ENCODE data around the gene PSMD4. TPM values are rescaled to one million over a fixed set of nuclear protein-coding genes. Genes with fewer than 3 reads are reported as not detected.

The PSMD4 gene
- total and polyA plus RNA-seq, 4 donors = 108 to 211 (median 180) TPM

DNA sequence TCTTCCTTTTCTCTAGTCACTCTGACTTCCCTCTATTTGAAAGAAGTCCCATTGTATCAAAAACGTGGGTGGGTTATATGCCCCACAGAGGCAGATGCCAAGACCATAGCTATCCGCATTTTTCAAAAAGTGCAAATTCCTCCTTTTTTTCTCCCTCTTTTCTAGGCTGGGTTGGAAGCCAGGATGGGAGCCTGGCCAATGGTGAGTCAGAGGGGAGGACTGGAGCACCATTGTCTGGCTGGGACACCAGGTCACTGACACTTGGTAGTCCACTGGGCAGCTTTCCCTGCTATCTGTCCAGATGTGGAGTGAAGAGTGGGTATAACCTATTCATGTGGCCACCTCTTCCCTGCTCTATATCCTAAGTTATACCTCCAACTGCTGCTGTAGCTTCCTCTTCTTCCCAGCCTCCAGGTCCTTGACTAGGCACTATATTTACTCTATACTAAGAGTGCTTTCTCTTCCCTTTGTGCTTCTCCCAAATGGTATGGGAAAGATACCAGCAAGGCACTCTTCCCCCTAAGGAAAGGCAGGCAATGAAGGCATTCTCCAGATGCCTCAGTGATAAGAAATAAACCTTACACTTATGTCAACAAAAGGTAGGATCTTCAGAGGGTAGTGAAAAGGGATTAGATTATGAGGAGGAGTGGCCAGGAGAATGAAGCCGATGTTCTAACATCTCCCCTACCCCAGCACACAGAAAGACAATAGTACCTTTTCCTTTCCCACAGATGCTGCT is 59.8 kb downstream of the PSMD4 start:
- peaks cover 48% of the 10 kb centered on the region for H3K36me3 ChIP-seq (ENCODE audit: control insufficient read depth, insufficient read depth, low read length)
- no peaks in the 10 kb centered on the region for H3K9me3 ChIP-seq (ENCODE audit: control insufficient read depth, insufficient read depth, low read length)
- DNase-seq (ENCODE audit: low read depth in 4 of 6, low spot score in 6 of 6) = peak in 3 of 6 donors; percentile 26 to 84 (median 30)
- H3K27ac ChIP-seq (ENCODE audit: low read depth, low read length) = peak overlapping the region; percentile 60
- H3K4me1 ChIP-seq (ENCODE audit: control insufficient read depth, insufficient read depth, low read length) = peaks cover 22% of the 10 kb centered on the region
- H3K27me3 ChIP-seq (ENCODE audit: control insufficient read depth, insufficient read depth, low read length) = no peaks in the 10 kb centered on the region
- no peak overlapping the region for H3K4me3 ChIP-seq (ENCODE audit: low read depth, low read length)
- no CpG with 5 or more reads among the region's 3 CpGs for WGBS (ENCODE audit: insufficient coverage)

DNA sequence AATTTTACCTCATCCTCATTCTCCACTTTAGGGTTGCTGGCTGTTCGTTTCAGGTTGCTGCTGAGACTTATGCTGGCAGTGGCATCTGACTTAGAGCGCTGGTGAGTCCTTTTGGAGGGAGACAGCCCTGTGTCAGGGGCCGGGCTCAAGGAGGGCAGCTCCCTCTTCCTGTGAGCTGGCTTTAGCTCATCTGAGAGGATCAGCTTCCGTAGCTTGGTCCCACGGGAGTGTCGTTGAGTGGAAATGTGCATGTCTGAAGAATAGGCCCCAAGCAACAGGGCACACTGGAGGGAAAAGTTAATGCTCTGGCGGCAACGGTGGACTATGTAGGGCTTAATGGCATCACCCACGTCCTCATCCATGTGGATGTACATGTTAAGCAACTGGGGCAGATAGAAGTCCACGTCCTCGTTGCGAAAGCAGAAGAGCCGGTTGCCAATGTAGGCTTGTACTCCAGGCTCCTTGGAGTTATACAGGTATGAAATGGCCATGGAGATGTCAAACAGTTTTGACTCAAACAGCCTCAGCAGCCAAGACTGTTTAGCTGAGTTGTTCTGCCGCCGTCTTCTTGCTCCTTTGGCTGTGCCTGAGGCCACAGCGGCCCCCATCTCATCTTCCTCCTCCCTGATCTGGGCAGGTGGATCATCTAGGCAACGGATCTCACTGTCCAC is 61.2 kb downstream of the PSMD4 start:
- WGBS (ENCODE audit: insufficient coverage) = 95% methylated on average over 17 of the region's 17 CpGs
- no peak for DNase-seq (ENCODE audit: low read depth in 4 of 6, low spot score in 6 of 6)
- Histone ChIP-seq H3K9me3 (ENCODE audit: control insufficient read depth, insufficient read depth, low read length) (no peaks in the 10 kb centered on the region), H3K4me3 (ENCODE audit: low read depth, low read length) (no peak overlapping the region), H3K4me1 (ENCODE audit: control insufficient read depth, insufficient read depth, low read length) (peaks cover 13% of the 10 kb centered on the region), H3K36me3 (ENCODE audit: control insufficient read depth, insufficient read depth, low read length) (peaks cover 48% of the 10 kb centered on the region), H3K27ac (ENCODE audit: low read depth, low read length) (no peak overlapping the region), H3K27me3 (ENCODE audit: control insufficient read depth, insufficient read depth, low read length) (no peaks in the 10 kb centered on the region)

Small RNA genes lying within 50 kb of the gene (small RNA-seq; reads per million reads assigned to genes)
- 0.65 reads per million, percentile 66 among the genes with 10 or more reads in this experiment for gene RN7SL444P (ENCODE audit: low replicate concordance)

Other genes starting within 250 kb of the PSMD4 start
- gene MINDY1, start 247.8 kb upstream of the PSMD4 start, total RNA-seq = 10 to 100 TPM; 21.9 to 48.1 TPM
- gene MINDY1, start 247.8 kb upstream of the PSMD4 start, polyA plus RNA-seq (ENCODE audit: insufficient read length in 2 of 2) = 10 to 100 TPM; 38.2 to 47.5 TPM
- gene PRUNE1, start 246.3 kb upstream of the PSMD4 start, total RNA-seq = 10 to 100 TPM; 18.9 to 29.0 TPM
- gene PRUNE1, start 246.3 kb upstream of the PSMD4 start, polyA plus RNA-seq (ENCODE audit: insufficient read length in 2 of 2) = 10 to 100 TPM; 37.5 to 39.4 TPM
- under 1 TPM; 0.20 to 0.83 TPM for gene BNIPL, start 218.1 kb upstream of the PSMD4 start, total RNA-seq
- gene BNIPL, start 218.1 kb upstream of the PSMD4 start, polyA plus RNA-seq (ENCODE audit: insufficient read length in 2 of 2) = under 1 TPM; 0.73 to 0.93 TPM
- gene C1orf56, start 207.0 kb upstream of the PSMD4 start, total RNA-seq = 10 to 100 TPM in 1 of 2 donors, 1 to 10 TPM in 1; 4.1 to 11.0 TPM
- gene C1orf56, start 207.0 kb upstream of the PSMD4 start, polyA plus RNA-seq (ENCODE audit: insufficient read length in 2 of 2) = 10 to 100 TPM; 13.7 to 16.9 TPM
- 10 to 100 TPM; 59.0 to 73.8 TPM for gene CDC42SE1, start 195.1 kb upstream of the PSMD4 start, total RNA-seq
- gene CDC42SE1, start 195.1 kb upstream of the PSMD4 start, polyA plus RNA-seq (ENCODE audit: insufficient read length in 2 of 2) = 10 to 100 TPM; 86.3 to 89.8 TPM
- 10 to 100 TPM; 34.2 to 54.3 TPM for gene MLLT11, start 194.3 kb upstream of the PSMD4 start, total RNA-seq
- gene MLLT11, start 194.3 kb upstream of the PSMD4 start, polyA plus RNA-seq (ENCODE audit: insufficient read length in 2 of 2) = 100 to 1,000 TPM; 182 to 203 TPM
- gene GABPB2, start 184.0 kb upstream of the PSMD4 start, total RNA-seq = 10 to 100 TPM; 18.0 to 18.1 TPM
- gene GABPB2, start 184.0 kb upstream of the PSMD4 start, polyA plus RNA-seq (ENCODE audit: insufficient read length in 2 of 2) = 1 to 10 TPM; 6.2 to 9.3 TPM
- gene SEMA6C, start 108.1 kb upstream of the PSMD4 start, total RNA-seq = 10 to 100 TPM; 10.2 to 16.4 TPM
- 10 to 100 TPM; 34.6 to 47.8 TPM for gene SEMA6C, start 108.1 kb upstream of the PSMD4 start, polyA plus RNA-seq (ENCODE audit: insufficient read length in 2 of 2)
- gene TNFAIP8L2, start 98.1 kb upstream of the PSMD4 start, total RNA-seq = 1 to 10 TPM; 4.5 to 5.5 TPM
- 1 to 10 TPM; 3.2 to 3.9 TPM for gene TNFAIP8L2, start 98.1 kb upstream of the PSMD4 start, polyA plus RNA-seq (ENCODE audit: insufficient read length in 2 of 2)
- gene LYSMD1, start 88.8 kb upstream of the PSMD4 start, total RNA-seq = 10 to 100 TPM; 12.9 to 19.1 TPM
- gene LYSMD1, start 88.8 kb upstream of the PSMD4 start, polyA plus RNA-seq (ENCODE audit: insufficient read length in 2 of 2) = 10 to 100 TPM; 17.9 to 18.7 TPM
- gene SCNM1, start 88.6 kb upstream of the PSMD4 start, total RNA-seq = 10 to 100 TPM; 26.1 to 59.3 TPM
- 10 to 100 TPM; 54.8 to 55.8 TPM for gene SCNM1, start 88.6 kb upstream of the PSMD4 start, polyA plus RNA-seq (ENCODE audit: insufficient read length in 2 of 2)
- not detected for gene TMOD4, start 78.8 kb upstream of the PSMD4 start, total RNA-seq
- 1 to 10 TPM in 1 of 2 donors, not detected in 1; 1.2 TPM for gene TMOD4, start 78.8 kb upstream of the PSMD4 start, polyA plus RNA-seq (ENCODE audit: insufficient read length in 2 of 2)
- gene VPS72, start 64.5 kb upstream of the PSMD4 start, total RNA-seq = 10 to 100 TPM; 38.6 to 67.7 TPM
- 10 to 100 TPM; 91.6 to 93.0 TPM for gene VPS72, start 64.5 kb upstream of the PSMD4 start, polyA plus RNA-seq (ENCODE audit: insufficient read length in 2 of 2)
- gene PIP5K1A, start 56.2 kb upstream of the PSMD4 start, total RNA-seq = 10 to 100 TPM; 44.0 to 59.3 TPM
- 10 to 100 TPM; 34.9 to 50.9 TPM for gene PIP5K1A, start 56.2 kb upstream of the PSMD4 start, polyA plus RNA-seq (ENCODE audit: insufficient read length in 2 of 2)
- 10 to 100 TPM in 1 of 2 donors, 1 to 10 TPM in 1; 9.6 to 14.1 TPM for gene ZNF687, start 27.6 kb downstream of the PSMD4 start, total RNA-seq
- 10 to 100 TPM; 19.8 to 24.9 TPM for gene ZNF687, start 27.6 kb downstream of the PSMD4 start, polyA plus RNA-seq (ENCODE audit: insufficient read length in 2 of 2)
- gene PI4KB, start 72.7 kb downstream of the PSMD4 start, total RNA-seq = 10 to 100 TPM; 37.9 to 49.6 TPM
- gene PI4KB, start 72.7 kb downstream of the PSMD4 start, polyA plus RNA-seq (ENCODE audit: insufficient read length in 2 of 2) = 10 to 100 TPM; 70.3 to 79.0 TPM
- gene RFX5, start 92.5 kb downstream of the PSMD4 start, total RNA-seq = 10 to 100 TPM; 36.9 to 53.1 TPM
- 10 to 100 TPM; 38.0 to 45.5 TPM for gene RFX5, start 92.5 kb downstream of the PSMD4 start, polyA plus RNA-seq (ENCODE audit: insufficient read length in 2 of 2)
- gene SELENBP1, start 118.0 kb downstream of the PSMD4 start, total RNA-seq = 100 to 1,000 TPM in 1 of 2 donors, 10 to 100 TPM in 1; 36.2 to 147 TPM
- gene SELENBP1, start 118.0 kb downstream of the PSMD4 start, polyA plus RNA-seq (ENCODE audit: insufficient read length in 2 of 2) = 10 to 100 TPM; 13.6 to 40.5 TPM
- gene PSMB4, start 144.8 kb downstream of the PSMD4 start, total RNA-seq = 100 to 1,000 TPM; 247 to 298 TPM
- 100 to 1,000 TPM; 274 to 285 TPM for gene PSMB4, start 144.8 kb downstream of the PSMD4 start, polyA plus RNA-seq (ENCODE audit: insufficient read length in 2 of 2)
- gene POGZ, start 204.8 kb downstream of the PSMD4 start, total RNA-seq = 10 to 100 TPM; 56.0 to 76.0 TPM
- gene POGZ, start 204.8 kb downstream of the PSMD4 start, polyA plus RNA-seq (ENCODE audit: insufficient read length in 2 of 2) = 100 to 1,000 TPM in 1 of 2 donors, 10 to 100 TPM in 1; 86.3 to 102 TPM

Measured in spinal cord (tissue), 10 donors.